GM12874 (cell line): ENCODE measurements around the gene PSAP.

Experiments used
- CTCF ChIP-seq: IDR thresholded peaks from 2 replicates; pipeline ENCODE4 v1.5.1; 2011; ENCODE audit warnings: low read depth, mild to moderate bottlenecking, control low read depth, low read length, moderate library complexity; ENCODE audit not compliant: insufficient read depth

PSAP gene

GRCh38 chr10:71777213-71777985, 73.7 kb downstream of the PSAP start:
- no peak for TF ChIP-seq CTCF

DNA sequence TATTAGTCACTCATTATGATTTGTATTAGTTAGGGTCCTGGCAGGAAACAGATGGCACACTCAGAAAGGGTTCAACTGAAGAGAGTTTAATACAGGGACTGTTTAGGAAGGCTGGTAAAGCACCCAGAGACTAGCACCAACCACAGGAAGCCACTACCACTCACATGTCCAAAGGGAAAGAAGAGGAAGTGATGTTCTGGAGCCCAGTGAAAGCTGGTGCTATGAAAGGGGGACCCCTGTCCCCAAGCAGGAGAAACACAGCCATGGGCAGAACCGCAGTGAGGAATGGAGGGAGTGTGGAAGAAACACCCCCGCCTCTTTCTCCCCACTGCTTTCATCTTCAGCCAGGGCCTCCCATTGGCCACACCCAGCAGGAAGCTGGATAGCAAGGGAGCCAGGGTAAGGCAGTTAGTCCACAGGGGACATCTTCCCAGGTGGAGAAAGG, 74.5 kb downstream of the PSAP start:
- no peak for TF ChIP-seq CTCF

GRCh38 chr10:71774916-71775702, 75.9 kb downstream of the PSAP start:
- TF ChIP-seq CTCF, result no peak

- TF ChIP-seq CTCF, result peak; percentile 93
These were observed 77.7 kb downstream of the PSAP start, which contains the start of gene VSIR for GRCh38 chr10:71773221-71773971. Gene VSIR (minus strand): TSS chr10:71773520. CDS start chr10:71773439, 81 bp downstream.

DNA sequence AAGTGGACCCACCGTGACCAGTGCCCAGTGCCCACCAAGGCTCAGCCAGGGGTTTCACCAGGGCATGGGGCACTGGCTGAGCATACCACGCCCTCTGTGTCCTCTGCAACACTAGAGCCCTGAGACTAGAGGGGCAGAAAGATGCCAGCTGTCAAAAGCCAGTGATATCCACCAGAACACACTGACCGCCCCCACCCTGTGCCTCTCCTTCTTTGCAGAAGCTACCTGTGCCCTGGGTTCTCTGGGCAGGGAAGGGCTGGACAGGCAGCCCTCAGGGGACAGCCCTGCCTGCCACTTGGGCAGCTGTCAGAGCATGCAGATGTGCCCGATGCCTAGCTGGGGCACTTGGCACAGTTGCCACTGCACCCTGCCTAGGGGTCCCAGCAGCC, 78.2 kb downstream of the PSAP start:
- TF ChIP-seq CTCF, result no peak

DNA sequence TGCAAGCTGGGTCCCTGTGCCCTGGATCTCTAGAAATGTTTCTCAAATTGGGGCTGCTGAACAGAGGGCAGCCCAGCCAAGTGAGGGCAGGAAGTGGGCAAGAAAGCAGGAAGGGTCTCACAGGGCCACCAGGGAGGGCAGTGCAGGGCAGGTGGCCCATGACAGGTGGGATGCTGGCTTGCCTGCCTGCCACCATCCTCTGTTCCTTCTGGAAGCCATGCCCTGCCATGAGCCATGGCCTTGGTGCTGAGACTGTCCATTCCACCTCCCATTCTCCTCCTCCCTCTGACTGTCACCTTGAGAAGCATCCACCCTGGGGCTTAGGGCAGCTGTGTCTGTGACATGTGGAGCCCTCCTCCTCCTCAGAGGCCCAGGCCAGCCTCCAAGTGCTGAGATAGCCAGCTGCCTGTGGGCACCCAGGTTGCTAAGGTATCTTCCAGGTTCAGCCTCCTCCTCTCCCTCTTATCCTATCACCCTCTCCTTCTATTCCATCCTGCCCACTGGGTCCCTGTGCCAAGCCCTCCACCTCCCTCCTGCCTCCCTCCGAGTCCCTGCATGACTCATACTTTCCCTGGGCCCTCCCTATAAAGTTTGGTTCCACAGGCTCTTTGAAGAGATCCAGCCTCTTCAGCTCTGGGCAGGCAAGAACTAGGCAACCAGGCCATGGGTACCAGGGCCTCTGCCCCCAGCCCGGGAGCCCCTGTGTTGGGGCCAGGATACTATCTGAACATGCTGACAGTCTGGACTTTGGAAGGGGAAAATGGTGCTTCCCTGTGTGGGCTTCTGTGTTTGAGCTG, 79.0 kb downstream of the PSAP start:
- no peak for TF ChIP-seq CTCF

DNA sequence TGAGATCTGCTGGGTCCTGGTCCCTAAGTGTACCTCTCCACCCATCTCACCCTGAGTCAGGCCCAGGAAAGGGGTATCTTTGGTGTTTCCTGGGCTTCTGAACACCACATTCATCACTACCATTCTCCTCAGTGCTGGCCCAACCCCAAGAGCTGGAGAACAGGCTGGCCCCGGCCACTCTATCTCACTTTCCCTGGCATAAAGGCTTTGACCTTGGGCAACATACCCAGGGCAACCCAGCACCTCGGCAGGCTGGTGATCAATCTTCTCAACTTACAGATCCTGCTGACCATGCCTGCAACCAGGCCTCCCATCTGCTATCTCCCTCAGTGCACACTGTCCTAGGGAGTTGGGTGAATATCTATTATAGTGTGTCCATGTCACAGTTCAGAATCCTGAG, 79.8 kb downstream of the PSAP start:
- TF ChIP-seq CTCF, result no peak
